Activated CD8-positive, alpha-beta memory T cell treated with anti-CD3 and anti-CD28 coated beads for 36 hours (primary cell): ENCODE measurements around the gene RWDD2A. TPM values are rescaled to one million over a fixed set of nuclear protein-coding genes. Genes with fewer than 3 reads are reported as not detected.

Experiments used
- CTCF ChIA-PET: fragments of 350-600 bp; sonication (Branson Sonifier 250); formaldehyde crosslinking; loops from one replicate; lab custom pipeline; 2021; ENCODE audit warnings: antibody characterized with exemption; lab: Charles Lee
- POLR2A ChIA-PET: fragments of 350-600 bp; sonication (Branson Sonifier 250); formaldehyde crosslinking; loops from one replicate; lab custom pipeline; 2021; ENCODE audit warnings: antibody characterized with exemption; lab: Charles Lee
- total RNA-seq, 2 experiments: library from RNA; stranded (reverse); gene quantifications; one replicate each; pipeline ENCODE4 v1.2.3, GENCODE V29; 2021

The RWDD2A gene
- total RNA-seq, 2 experiments from 2014 or later = 1.6 TPM

GRCh38 chr6:83193747-83194566, 800 bp downstream of the RWDD2A start:
- ChIA-PET CTCF (interaction anchor here (1.0 kb wide), 1 partner anchor 127 kb away, joined by 3 read pairs; the partner anchor contains the start of gene DOP1A), POLR2A (interaction anchor here (1.0 kb wide), 1 partner anchor 127 kb away, joined by 3 read pairs; no protein-coding TSS in a partner anchor)

GRCh38 chr6:83198486-83199172, 5.5 kb downstream of the RWDD2A start:
- ChIA-PET CTCF (interaction anchor here (0.8 to 1.6 kb wide), 2 partner anchors 16 to 133 kb away, joined by 3 to 5 read pairs; no protein-coding TSS in a partner anchor), POLR2A (no interaction called here)

- ChIA-PET CTCF (no interaction called here), POLR2A (no interaction called here)
These were observed 6.2 kb downstream of the RWDD2A start for GRCh38 chr6:83199173-83199862.

GRCh38 chr6:83199863-83200225, 6.7 kb downstream of the RWDD2A start:
- CTCF ChIA-PET = no interaction called here
- POLR2A ChIA-PET = no interaction called here

GRCh38 chr6:83202031-83202430, 8.9 kb downstream of the RWDD2A start:
- CTCF ChIA-PET = no interaction called here
- POLR2A ChIA-PET = no interaction called here

- ChIA-PET CTCF (interaction anchor here (0.5 to 1.4 kb wide), 8 partner anchors 12 to 297 kb away, joined by 3 to 12 read pairs (median 4); partner anchors contain the start of genes DOP1A, PRSS35 and UBE3D), POLR2A (no interaction called here)
These were observed 22.2 kb downstream of the RWDD2A start for GRCh38 chr6:83215131-83216047.

- ChIA-PET POLR2A (no interaction called here), CTCF (interaction anchor here (1.3 to 1.4 kb wide), 3 partner anchors 149 to 296 kb away, joined by 3 to 9 read pairs (median 4); partner anchors contain the start of genes DOP1A, PRSS35 and UBE3D)
These were observed 23.6 kb downstream of the RWDD2A start for GRCh38 chr6:83216806-83217205.

DNA sequence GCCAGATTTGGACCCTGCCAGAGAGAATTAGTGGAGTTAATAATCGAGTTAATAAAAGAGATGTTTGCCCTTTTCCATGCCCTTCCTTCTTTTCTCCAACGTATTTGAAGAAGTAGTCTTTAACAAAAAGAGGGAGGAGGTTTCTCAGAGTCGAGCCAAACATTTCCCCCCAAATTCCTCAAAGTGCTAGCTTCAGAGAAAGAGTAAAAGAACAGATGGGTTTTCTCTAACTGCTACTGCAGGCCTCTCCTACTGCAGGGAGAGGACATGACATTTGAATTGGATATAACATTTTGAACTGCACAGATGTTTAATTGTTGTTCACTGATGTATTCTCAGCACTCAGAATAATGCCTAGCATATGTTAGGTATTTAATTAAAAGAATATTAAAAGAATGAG, 25.5 kb downstream of the RWDD2A start:
- CTCF ChIA-PET = interaction anchor here (1.9 kb wide), 1 partner anchor 151 kb away, joined by 5 read pairs; the partner anchor contains the start of gene DOP1A
- POLR2A ChIA-PET = no interaction called here

GRCh38 chr6:83220121-83220520, 27.0 kb downstream of the RWDD2A start:
- POLR2A ChIA-PET = no interaction called here
- CTCF ChIA-PET = interaction anchor here (1.9 kb wide), 1 partner anchor 153 kb away, joined by 5 read pairs; the partner anchor contains the start of gene DOP1A

GRCh38 chr6:83221276-83221675, 28.1 kb downstream of the RWDD2A start:
- ChIA-PET CTCF (interaction anchor here (1.3 to 2.9 kb wide), 4 partner anchors 14 to 291 kb away, joined by 4 to 16 read pairs (median 9); partner anchors contain the start of genes DOP1A, PRSS35 and UBE3D), POLR2A (no interaction called here)

DNA sequence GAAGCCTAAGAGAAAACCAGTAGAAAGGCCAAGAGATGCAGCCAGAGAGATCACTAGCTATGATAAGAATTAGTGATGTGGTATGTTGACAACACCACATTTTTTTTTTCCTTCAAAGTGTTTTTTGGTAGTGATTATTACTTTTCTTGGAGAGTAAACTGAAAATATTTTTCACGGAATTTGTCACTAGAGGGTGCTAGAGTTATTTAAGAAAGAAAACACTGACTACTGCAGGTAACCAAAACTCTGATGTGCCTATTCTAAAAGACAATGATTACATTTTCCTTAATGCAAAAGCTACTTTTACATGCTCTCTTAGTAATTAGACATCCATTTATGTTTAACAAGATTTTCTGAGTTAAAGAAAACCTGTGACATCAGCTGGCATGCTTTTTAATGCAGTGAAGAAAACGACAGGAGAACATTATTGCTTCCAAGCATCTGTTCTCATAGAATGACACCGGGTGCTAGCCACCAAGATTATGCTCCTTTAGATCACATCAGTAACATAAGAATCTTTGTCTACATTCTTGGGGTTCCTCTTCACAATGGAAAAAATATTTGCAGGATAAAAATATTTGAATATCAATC, 28.8 kb downstream of the RWDD2A start:
- ChIA-PET POLR2A (no interaction called here), CTCF (interaction anchor here (1.3 to 2.9 kb wide), 4 partner anchors 14 to 290 kb away, joined by 4 to 16 read pairs (median 9); partner anchors contain the start of genes DOP1A, PRSS35 and UBE3D)

- CTCF ChIA-PET = no interaction called here
- POLR2A ChIA-PET = no interaction called here
These were observed 33.4 kb downstream of the RWDD2A start for GRCh38 chr6:83226517-83226916.

DNA sequence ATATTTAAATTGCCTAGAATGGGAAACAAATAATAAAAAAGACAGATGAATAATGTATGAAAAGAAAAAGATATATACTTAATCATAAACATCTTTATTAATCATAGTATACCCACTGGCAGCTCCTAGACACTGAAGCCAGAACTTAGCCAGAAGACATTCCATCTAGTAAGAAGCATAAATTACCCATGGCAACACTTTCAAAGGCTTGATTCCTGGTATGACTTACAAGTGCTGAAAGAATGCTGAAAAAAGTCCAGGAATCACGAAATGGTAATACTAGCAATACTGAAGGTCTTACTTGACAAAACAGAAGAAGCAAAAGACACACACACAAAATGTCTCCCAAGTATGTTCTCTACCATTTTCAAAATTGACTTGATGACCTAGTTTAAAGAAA, 38.0 kb downstream of the RWDD2A start:
- CTCF ChIA-PET = no interaction called here
- POLR2A ChIA-PET = no interaction called here

- ChIA-PET POLR2A (no interaction called here), CTCF (no interaction called here)
These were observed 54.3 kb downstream of the RWDD2A start for GRCh38 chr6:83247471-83247870.
